Loucy (cell line): Measurements from ENCODE around the gene SLC35F3.

Source experiments
- H2AFZ ChIP-seq: fragments of 200-600 bp; sonication (generic); 2 replicates; pipeline ENCODE4 v1.6.0; 2016; ENCODE audit warnings: antibody characterized with exemption, mild to moderate bottlenecking, low read length, moderate library complexity
- H3F3A ChIP-seq: fragments of 200-600 bp; 2 replicates; pipeline ENCODE4 v1.6.0; 2016; ENCODE audit warnings: antibody characterized with exemption, low read depth, mild to moderate bottlenecking
- H3K27me3 ChIP-seq: fragments of 200-600 bp; sonication (generic); 2 replicates; pipeline ENCODE4 v1.6.1; 2014; ENCODE audit warnings: low read length, mild to moderate bottlenecking; ENCODE audit not compliant: insufficient read depth, poor library complexity, severe bottlenecking
- H3K36me3 ChIP-seq: fragments of 200-600 bp; sonication (generic); 2 replicates; pipeline ENCODE4 v1.6.1; 2016; ENCODE audit warnings: low read length; ENCODE audit not compliant: insufficient read depth
- H3K4me1 ChIP-seq: fragments of 200-600 bp; sonication (generic); 2 replicates; pipeline ENCODE4 v1.5.1; 2014; ENCODE audit warnings: low read length, mild to moderate bottlenecking; ENCODE audit not compliant: insufficient read depth, poor library complexity, severe bottlenecking
- H3K4me2 ChIP-seq: fragments of 200-600 bp; sonication (generic); 2 replicates; pipeline ENCODE4 v1.6.0; 2014; ENCODE audit warnings: antibody characterized with exemption, low read length, low read depth, mild to moderate bottlenecking; ENCODE audit not compliant: poor library complexity, severe bottlenecking
- H3K4me3 ChIP-seq: fragments of 200-600 bp; sonication (generic); 2 replicates; pipeline ENCODE4 v1.5.1; 2014; ENCODE audit warnings: low read length, mild to moderate bottlenecking, mixed read lengths; ENCODE audit not compliant: poor library complexity, severe bottlenecking
- H3K79me2 ChIP-seq: fragments of 200-600 bp; sonication (generic); 2 replicates; pipeline ENCODE4 v1.6.1; 2014; ENCODE audit warnings: low read length; ENCODE audit not compliant: insufficient read depth
- H3K9ac ChIP-seq: fragments of 200-600 bp; sonication (generic); 2 replicates; pipeline ENCODE4 v1.6.0; 2014; ENCODE audit warnings: mild to moderate bottlenecking, low read depth, low read length, moderate library complexity; ENCODE audit not compliant: poor library complexity, severe bottlenecking
- H3K9me2 ChIP-seq: fragments of 200-600 bp; sonication (generic); replicated peaks from 2 replicates; pipeline ENCODE4 v1.6.1; 2016; ENCODE audit warnings: low read depth, low read length, mixed read lengths
- H3K9me3 ChIP-seq: fragments of 200-600 bp; sonication (generic); 2 replicates; pipeline ENCODE4 v1.6.1; 2014; ENCODE audit warnings: mild to moderate bottlenecking, antibody characterized with exemption, low read length, low read depth; ENCODE audit not compliant: insufficient read depth
- H4K20me1 ChIP-seq: fragments of 200-600 bp; sonication (generic); 2 replicates; pipeline ENCODE4 v1.6.0; 2014; ENCODE audit warnings: antibody characterized with exemption, low read length, mild to moderate bottlenecking; ENCODE audit not compliant: insufficient read depth, poor library complexity, severe bottlenecking
- EZH2phosphoT487 ChIP-seq: fragments of 200-600 bp; IDR thresholded peaks from 2 replicates; pipeline ENCODE4 v1.6.1; 2018; ENCODE audit warnings: antibody characterized with exemption, mild to moderate bottlenecking, moderate library complexity, borderline replicate concordance
- TF ChIP-seq, protein P1 (sequence below): fragments of 200-600 bp; sonication (generic); conservative IDR thresholded peaks from 2 replicates; pipeline ENCODE4 v1.5.1; 2014; ENCODE audit warnings: mild to moderate bottlenecking, antibody characterized with exemption, low read length

Gene SLC35F3

DNA sequence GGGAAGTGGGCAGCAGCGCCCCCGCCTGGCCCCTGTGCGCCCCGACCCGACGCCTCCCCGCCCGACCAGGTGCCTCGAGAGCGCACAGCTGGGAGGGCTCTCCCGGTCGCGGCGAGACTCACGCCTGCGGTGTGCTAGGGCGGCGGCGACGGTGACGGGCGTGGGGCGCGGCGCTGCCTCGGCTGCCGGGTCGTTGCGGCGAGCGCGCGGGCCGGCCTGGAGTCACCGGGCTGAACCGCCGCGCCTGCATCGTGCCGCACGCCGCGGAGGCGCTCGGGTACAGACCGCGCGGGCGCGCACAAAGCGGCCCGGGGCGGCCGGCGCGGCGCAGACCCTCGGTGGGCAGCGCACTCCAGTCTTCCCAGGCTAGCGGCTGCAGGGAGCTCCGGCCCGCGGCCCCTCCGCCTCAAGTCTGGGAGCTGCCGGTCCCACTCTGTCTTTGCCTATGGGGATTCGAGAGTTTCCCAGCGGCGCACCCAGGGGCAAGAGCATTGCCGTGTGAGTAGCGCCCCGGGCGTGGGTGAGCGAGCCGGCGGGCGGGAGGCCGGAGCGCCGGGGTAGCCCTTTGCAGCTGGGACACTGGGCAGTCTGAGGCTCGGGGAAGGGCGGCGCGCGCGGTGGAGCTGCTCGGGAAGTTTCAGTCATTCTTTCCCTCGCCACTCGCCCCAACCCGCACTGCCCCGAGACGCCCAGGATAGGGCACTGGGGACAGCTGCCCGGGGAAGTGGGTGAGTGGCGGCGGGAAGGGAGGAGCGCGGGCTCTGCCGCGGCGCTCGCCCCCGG, at the start of gene SLC35F3:
Gene SLC35F3, plus strand, starts transcription at position 44 of the 783 bp plus-strand sequence.
- Histone ChIP-seq H3F3A (no peaks in the 10 kb centered on the region), H3K4me2 (no peak within 1 kb of the TSS), H3K9me3 (no peaks in the 10 kb centered on the region), H3K4me3 (no peak within 1 kb of the TSS), H4K20me1 (no peaks in the 10 kb centered on the region), H3K79me2 (no peaks in the 10 kb centered on the region), H2AFZ (no peak within 1 kb of the TSS), H3K27me3 (no peaks in the 10 kb centered on the region), H3K36me3 (no peaks in the 10 kb centered on the region), H3K9me2 (no peaks in the 10 kb centered on the region), H3K4me1 (no peaks in the 10 kb centered on the region), H3K9ac (no peak within 1 kb of the TSS)
- TF ChIP-seq, protein P1, sequence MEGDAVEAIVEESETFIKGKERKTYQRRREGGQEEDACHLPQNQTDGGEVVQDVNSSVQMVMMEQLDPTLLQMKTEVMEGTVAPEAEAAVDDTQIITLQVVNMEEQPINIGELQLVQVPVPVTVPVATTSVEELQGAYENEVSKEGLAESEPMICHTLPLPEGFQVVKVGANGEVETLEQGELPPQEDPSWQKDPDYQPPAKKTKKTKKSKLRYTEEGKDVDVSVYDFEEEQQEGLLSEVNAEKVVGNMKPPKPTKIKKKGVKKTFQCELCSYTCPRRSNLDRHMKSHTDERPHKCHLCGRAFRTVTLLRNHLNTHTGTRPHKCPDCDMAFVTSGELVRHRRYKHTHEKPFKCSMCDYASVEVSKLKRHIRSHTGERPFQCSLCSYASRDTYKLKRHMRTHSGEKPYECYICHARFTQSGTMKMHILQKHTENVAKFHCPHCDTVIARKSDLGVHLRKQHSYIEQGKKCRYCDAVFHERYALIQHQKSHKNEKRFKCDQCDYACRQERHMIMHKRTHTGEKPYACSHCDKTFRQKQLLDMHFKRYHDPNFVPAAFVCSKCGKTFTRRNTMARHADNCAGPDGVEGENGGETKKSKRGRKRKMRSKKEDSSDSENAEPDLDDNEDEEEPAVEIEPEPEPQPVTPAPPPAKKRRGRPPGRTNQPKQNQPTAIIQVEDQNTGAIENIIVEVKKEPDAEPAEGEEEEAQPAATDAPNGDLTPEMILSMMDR: no peak
- TF ChIP-seq EZH2phosphoT487: no peak

DNA sequence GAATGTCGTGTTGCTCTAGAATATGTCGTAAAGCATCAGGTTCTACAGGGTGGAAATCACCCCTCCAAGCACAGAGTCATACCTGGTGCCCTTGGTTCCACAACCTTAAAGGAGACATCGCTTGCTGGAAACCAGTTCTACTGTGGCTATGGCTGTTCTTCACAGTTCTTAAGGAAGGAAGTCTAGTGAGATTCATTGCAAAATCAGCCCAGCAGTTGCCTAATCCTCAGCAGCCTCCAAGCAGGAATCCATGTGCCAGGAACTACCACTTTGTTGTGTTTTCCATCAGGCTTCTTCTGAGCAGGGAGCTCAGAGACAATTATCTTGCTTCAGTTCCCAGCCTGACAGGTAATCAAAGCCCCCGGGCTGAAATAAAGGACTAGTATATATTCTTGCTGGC, 45.0 kb upstream of the SLC35F3 start:
- Histone ChIP-seq H3K27me3 (no peaks in the 10 kb centered on the region), H3K9me2 (no peaks in the 10 kb centered on the region), H3K4me3 (no peak overlapping the region), H3K4me1 (no peaks in the 10 kb centered on the region), H3K9ac (no peak overlapping the region), H3K36me3 (no peaks in the 10 kb centered on the region), H3F3A (no peaks in the 10 kb centered on the region), H3K79me2 (no peaks in the 10 kb centered on the region), H3K9me3 (no peaks in the 10 kb centered on the region), H2AFZ (no peak overlapping the region), H3K4me2 (no peak overlapping the region), H4K20me1 (no peaks in the 10 kb centered on the region)
- TF ChIP-seq, protein P1: no peak
- no peak for TF ChIP-seq EZH2phosphoT487

DNA sequence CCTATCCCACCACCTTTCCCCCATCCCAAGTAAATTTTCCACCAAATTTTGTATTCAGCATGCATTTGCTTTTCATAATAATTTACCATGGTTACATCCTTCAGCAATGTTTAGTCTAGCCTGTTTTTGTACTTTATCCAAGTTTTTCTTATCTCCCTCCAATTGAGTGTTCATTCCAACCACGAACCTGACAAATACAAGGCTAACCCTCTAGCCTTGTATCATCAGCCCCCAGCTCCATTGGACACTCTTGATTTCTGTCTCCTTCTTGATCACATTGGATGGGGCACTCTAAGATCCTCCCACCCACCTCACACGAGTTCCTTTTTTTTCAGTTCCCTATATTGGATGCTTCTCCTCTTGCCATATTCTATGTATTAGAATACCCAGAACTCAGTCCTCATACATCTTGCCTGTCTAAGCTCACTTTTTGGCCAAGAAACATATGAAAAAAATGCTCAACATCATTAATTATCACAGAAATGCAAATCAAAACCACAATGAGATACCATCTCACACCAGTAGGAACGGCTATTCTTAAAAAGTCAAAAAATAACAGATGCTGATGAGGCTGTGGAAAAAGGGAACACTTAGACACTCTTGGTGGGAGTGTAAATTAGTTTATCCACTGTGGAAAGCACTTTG, 40.5 kb upstream of the SLC35F3 start:
- TF ChIP-seq, protein P1: no peak
- TF ChIP-seq EZH2phosphoT487: no peak
- Histone ChIP-seq H3K36me3 (no peaks in the 10 kb centered on the region), H3K9ac (no peak overlapping the region), H4K20me1 (no peaks in the 10 kb centered on the region), H3K79me2 (no peaks in the 10 kb centered on the region), H3K27me3 (no peaks in the 10 kb centered on the region), H3K4me1 (no peaks in the 10 kb centered on the region), H3K9me2 (no peaks in the 10 kb centered on the region), H2AFZ (no peak overlapping the region), H3K4me3 (no peak overlapping the region), H3K9me3 (no peaks in the 10 kb centered on the region; the same call in 1 of the 2 replicates), H3K4me2 (no peak overlapping the region), H3F3A (no peaks in the 10 kb centered on the region)
